HG02623 (cell line): Measurements from ENCODE around the gene HIRA.

Experiments
- ATAC-seq: cut with Tn5 transposase; IDR thresholded peaks from one replicate; pipeline ENCODE4 v1.9.1; 2021; ENCODE audit warnings: moderate library complexity; ENCODE audit not compliant: unreplicated experiment

The HIRA gene

GRCh38 chr22:19287889-19288288, 143.6 kb downstream of the HIRA start:
- ATAC-seq = no peak

GRCh38 chr22:19287076-19287707, 144.3 kb downstream of the HIRA start:
- no peak for ATAC-seq

GRCh38 chr22:19285831-19286230, 145.7 kb downstream of the HIRA start:
- ATAC-seq = no peak
